ENCODE measurements around the gene PLK5. TPM values are rescaled to one million over a fixed set of nuclear protein-coding genes. Genes with fewer than 3 reads are reported as not detected.

PLK5 gene
- total RNA-seq, 1 donor from 2014 or later, result not detected

- intact Hi-C loops (cut with DNase I), result no loop called here
- DNase-seq (ENCODE audit: missing footprints) (no peak), ATAC-seq (no peak)
These were observed 57.1 kb downstream of the PLK5 start for GRCh38 chr19:1580957-1581356.

- DNase-seq (ENCODE audit: missing footprints) (no peak), ATAC-seq (no peak)
- intact Hi-C loops (cut with DNase I), result no loop called here
These were observed 58.3 kb downstream of the PLK5 start for GRCh38 chr19:1582201-1582600.

GRCh38 chr19:1584500-1585242 is 60.8 kb downstream of the PLK5 start:
- no peak for ATAC-seq
- intact Hi-C loops (cut with DNase I), result no loop called here

GRCh38 chr19:1585243-1585580 is 61.3 kb downstream of the PLK5 start:
- no peak for DNase-seq (ENCODE audit: missing footprints)
- no peak for ATAC-seq
- intact Hi-C loops (cut with DNase I), result no loop called here

More at GRCh38 chr19:1584500-1585242, 60.8 kb downstream of the PLK5 start:
- DNase-seq (ENCODE audit: missing footprints), result no peak

Other genes with a start within 250 kb of the PLK5 start
- 13.1 TPM for gene FAM174C, start 248.5 kb upstream of the PLK5 start, total RNA-seq
- not detected for gene EFNA2, start 238.2 kb upstream of the PLK5 start, total RNA-seq
- 443 TPM for gene NDUFS7, start 140.2 kb upstream of the PLK5 start, total RNA-seq
- 85.8 TPM for gene GAMT, start 122.5 kb upstream of the PLK5 start, total RNA-seq
- gene DAZAP1, start 116.5 kb upstream of the PLK5 start, total RNA-seq, result 88.4 TPM
- gene RPS15, start 85.7 kb upstream of the PLK5 start, total RNA-seq, result 695 TPM
- gene APC2, start 74.0 kb upstream of the PLK5 start, total RNA-seq, result 0.14 TPM
- 21.5 TPM for gene C19orf25, start 44.9 kb upstream of the PLK5 start, total RNA-seq
- 0.89 TPM for gene PCSK4, start 33.7 kb upstream of the PLK5 start, total RNA-seq
- gene REEP6, start 32.9 kb upstream of the PLK5 start, total RNA-seq, result 1.1 TPM
- 22.9 TPM for gene ADAMTSL5, start 11.1 kb upstream of the PLK5 start, total RNA-seq
- gene MEX3D, start 44.2 kb downstream of the PLK5 start, total RNA-seq, result 9.6 TPM
- gene MBD3, start 68.8 kb downstream of the PLK5 start, total RNA-seq, result 64.2 TPM
- 1,146 TPM for gene UQCR11, start 81.4 kb downstream of the PLK5 start, total RNA-seq
- gene TCF3, start 128.5 kb downstream of the PLK5 start, total RNA-seq, result 25.3 TPM
- gene ONECUT3, start 229.4 kb downstream of the PLK5 start, total RNA-seq, result not detected

Data from Right ventricle myocardium inferior (tissue), 1 donor.